Activated naive CD4-positive, alpha-beta T cell treated with anti-CD3 and anti-CD28 coated beads, Interleukin-2, amount 50 U/mL, for 24 hours (primary cell): ENCODE data around the gene FBN3.
A peak's percentile ranks its signal among the peaks of the same experiment; 100 is the strongest.

Experiments
- H3K27ac Mint-ChIP-seq: one replicate; pipeline ENCODE4 v1.8.0; 2021; ENCODE audit warnings: mild to moderate bottlenecking, mixed read lengths
- H3K27me3 Mint-ChIP-seq: one replicate; pipeline ENCODE4 v1.8.0; 2021; ENCODE audit warnings: mixed read lengths
- H3K36me3 Mint-ChIP-seq: one replicate; pipeline ENCODE4 v1.8.0; 2021; ENCODE audit warnings: mixed read lengths
- H3K4me1 Mint-ChIP-seq: one replicate; pipeline ENCODE4 v1.8.0; 2021; ENCODE audit warnings: mixed read lengths
- H3K4me3 Mint-ChIP-seq: one replicate; pipeline ENCODE4 v1.8.0; 2021; ENCODE audit warnings: mild to moderate bottlenecking, mixed read lengths
- H3K9me3 Mint-ChIP-seq: one replicate; pipeline ENCODE4 v1.8.0; 2021; ENCODE audit warnings: mixed read lengths

The FBN3 gene

DNA sequence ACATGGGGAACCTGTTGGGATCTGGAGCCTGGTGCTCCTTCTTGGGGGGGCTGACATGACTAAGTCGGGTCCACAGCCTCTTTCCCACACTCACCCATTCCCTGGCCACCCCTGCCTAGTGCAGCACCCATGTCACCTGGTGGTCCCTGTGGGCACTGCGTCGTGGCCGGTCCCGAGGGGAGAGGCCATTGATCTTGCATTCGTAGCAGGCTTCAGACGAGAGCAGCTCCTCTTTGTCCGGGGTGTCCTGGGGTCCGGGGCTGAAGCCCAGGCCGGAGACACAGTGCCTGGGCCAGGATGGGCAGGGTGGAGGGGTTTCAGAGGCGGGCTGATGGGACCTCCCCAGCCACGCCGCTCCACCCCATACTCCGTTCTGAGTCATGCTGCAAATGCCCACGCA, 77.5 kb downstream of the FBN3 start:
- H3K9me3 Mint-ChIP-seq = peaks cover 14% of the 10 kb centered on the region
- no peaks in the 10 kb centered on the region for H3K27me3 Mint-ChIP-seq
- no peak overlapping the region for H3K27ac Mint-ChIP-seq
- H3K4me1 Mint-ChIP-seq = no peaks in the 10 kb centered on the region
- peaks cover 6% of the 10 kb centered on the region for H3K36me3 Mint-ChIP-seq
- no peak overlapping the region for H3K4me3 Mint-ChIP-seq

DNA sequence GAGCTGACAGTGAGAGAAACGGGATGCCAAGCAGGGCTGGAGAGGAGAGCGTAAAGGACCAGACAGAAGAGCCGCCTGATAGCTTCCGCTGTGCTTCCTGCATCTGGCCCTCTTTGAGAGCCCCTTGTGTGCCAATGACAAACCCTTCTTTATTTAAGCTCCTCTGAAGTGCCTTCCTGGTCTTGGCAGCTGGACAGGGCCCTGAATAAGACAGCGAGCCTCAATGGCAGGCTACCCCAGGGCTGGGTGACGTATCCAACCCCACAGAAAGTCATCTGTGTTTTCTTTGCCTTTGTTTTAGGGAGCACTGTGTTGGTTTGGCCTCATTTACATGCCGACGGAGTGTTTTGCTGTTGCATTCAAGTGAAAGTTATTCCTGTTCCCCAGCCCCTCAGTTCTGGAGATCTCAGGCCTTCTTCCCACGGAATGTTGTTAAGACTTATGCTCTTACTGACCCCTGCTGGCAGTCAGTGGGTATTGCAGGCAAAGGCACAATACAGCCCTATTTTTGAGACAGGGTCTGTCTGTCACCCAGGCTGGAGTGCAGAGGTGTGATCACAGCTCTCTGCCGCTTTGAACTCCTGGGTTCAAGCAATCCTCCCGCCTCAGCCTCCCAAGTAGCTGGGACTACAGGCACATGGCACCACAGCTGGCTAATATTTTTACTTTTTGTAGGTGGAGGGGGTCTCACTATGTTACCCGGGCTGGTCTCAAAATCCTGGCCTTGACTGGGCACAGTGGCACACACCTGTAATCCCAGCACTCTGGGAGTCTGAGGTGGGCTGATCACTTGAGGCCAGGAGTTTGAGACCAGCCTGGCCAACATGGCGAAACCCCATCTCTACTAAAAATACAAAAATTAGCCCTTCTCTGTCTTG, 80.1 kb downstream of the FBN3 start:
- no peak overlapping the region for H3K27ac Mint-ChIP-seq
- H3K4me3 Mint-ChIP-seq = no peak overlapping the region
- peaks cover 6% of the 10 kb centered on the region for H3K36me3 Mint-ChIP-seq
- no peaks in the 10 kb centered on the region for H3K4me1 Mint-ChIP-seq
- H3K27me3 Mint-ChIP-seq = no peaks in the 10 kb centered on the region
- H3K9me3 Mint-ChIP-seq = peaks cover 14% of the 10 kb centered on the region

DNA sequence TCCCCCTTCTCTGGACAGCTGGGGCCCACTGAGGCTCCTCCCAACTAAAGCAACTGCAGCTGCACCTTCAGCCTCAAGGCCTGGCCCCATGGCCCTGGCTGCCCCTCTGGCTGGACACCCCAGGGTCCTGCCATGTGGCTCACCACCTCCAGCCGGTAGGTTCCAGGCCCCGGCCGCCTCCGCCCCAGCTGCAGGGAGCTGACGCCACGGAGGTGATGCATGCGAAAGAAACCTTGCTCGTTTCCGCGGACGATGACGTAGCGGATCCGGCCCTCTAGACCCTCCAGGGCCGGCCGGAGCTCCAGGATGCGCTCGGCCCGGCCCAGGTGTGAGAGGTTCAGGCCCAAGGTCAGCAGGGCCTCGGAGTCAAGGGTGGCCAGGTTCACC, 83.5 kb downstream of the FBN3 start:
- Mint-ChIP-seq H3K4me1 (no peaks in the 10 kb centered on the region), H3K27ac (no peak overlapping the region), H3K9me3 (peaks cover 14% of the 10 kb centered on the region), H3K27me3 (no peaks in the 10 kb centered on the region), H3K36me3 (peaks cover 6% of the 10 kb centered on the region), H3K4me3 (no peak overlapping the region)

- Mint-ChIP-seq H3K4me1 (no peaks in the 10 kb centered on the region), H3K4me3 (no peak overlapping the region), H3K36me3 (peaks cover 4% of the 10 kb centered on the region), H3K9me3 (peaks cover 11% of the 10 kb centered on the region), H3K27me3 (no peaks in the 10 kb centered on the region), H3K27ac (no peak overlapping the region)
Measured at GRCh38 chr19:8064911-8065874, 84.2 kb downstream of the FBN3 start.

DNA sequence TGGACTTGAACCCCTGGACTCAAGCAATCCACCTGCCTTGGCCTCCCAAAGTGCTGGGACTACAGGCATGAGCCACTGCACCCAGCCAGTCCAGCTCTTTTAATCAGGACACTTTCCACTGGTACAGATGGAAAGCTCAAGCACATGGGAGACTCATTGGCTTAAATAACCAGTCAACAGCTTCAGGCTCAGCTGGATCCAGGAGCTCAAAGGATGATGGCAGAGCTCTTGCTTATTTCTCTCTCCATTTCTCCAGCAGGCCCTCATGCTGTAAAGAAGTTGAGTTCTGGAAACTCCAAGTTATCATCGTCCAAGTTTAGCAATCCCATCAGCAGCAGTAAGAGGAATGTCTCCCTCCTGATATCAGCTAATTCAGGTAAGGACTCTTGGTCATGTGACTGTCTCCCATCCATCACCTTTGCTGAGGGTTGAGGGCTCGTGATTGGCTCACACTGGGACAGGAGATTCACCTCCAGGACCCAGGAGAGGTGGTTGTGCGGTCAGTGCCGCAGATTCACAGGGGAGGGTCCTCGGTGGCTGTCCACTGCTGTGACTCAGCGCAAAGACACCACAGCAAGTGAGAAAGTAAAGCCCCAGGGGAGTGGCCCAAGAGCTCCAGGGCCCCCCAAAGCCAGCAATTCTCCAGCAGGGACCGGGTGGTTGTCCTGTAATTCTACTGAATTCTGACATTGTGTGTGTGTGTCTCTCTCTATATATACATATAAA, 91.7 kb downstream of the FBN3 start:
- Mint-ChIP-seq H3K4me1 (no peaks in the 10 kb centered on the region), H3K36me3 (no peaks in the 10 kb centered on the region), H3K27ac (no peak overlapping the region), H3K9me3 (no peaks in the 10 kb centered on the region), H3K27me3 (no peaks in the 10 kb centered on the region), H3K4me3 (no peak overlapping the region)

GRCh38 chr19:8056533-8056932, 92.9 kb downstream of the FBN3 start:
- H3K4me1 Mint-ChIP-seq = peaks cover 8% of the 10 kb centered on the region
- no peak overlapping the region for H3K4me3 Mint-ChIP-seq
- no peaks in the 10 kb centered on the region for H3K9me3 Mint-ChIP-seq
- no peaks in the 10 kb centered on the region for H3K27me3 Mint-ChIP-seq
- no peaks in the 10 kb centered on the region for H3K36me3 Mint-ChIP-seq
- no peak overlapping the region for H3K27ac Mint-ChIP-seq

DNA sequence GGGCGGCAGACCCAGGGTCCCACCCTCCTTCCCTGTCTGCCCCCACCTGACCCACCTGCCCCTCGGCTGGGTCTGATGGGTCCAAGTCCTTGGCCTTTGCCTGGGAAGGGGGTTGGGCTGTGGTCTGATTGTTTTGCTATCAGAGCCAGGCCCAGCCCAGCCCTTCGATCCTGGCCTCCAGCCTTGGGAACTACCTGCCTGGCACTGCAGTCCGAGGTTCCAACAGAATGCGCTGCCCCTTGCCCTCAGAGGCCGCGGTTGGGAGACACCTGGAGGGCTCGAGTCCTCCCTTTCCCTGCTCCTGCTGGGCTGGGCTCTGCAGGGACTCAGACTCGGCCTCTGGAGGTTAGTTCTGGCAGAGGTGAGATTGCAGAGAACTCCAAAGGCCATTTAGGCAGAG, 95.2 kb downstream of the FBN3 start:
- H3K27me3 Mint-ChIP-seq = no peaks in the 10 kb centered on the region
- H3K4me1 Mint-ChIP-seq = peaks cover 14% of the 10 kb centered on the region
- no peaks in the 10 kb centered on the region for H3K9me3 Mint-ChIP-seq
- H3K4me3 Mint-ChIP-seq = no peak overlapping the region
- H3K36me3 Mint-ChIP-seq = no peaks in the 10 kb centered on the region
- H3K27ac Mint-ChIP-seq = no peak overlapping the region

DNA sequence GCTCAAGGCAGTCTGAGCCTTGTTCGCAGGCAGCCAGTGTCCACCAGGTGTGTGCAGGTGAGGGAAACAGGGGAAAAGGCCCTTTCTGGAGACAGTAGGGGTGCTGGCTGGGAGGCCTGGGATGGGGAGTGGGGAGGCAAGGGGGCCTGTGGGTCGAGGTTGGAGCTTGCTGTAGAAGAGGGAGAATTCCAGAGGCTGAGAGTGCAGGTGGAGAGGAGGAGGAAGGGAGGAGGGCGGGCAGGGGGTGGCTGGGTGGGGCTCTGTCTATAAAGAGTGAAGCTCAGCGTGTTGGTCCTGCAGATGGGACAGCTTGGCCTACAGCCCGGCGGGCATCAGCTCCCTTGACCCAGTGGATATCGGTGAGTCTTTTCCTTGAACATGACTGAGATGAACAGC, 96.9 kb downstream of the FBN3 start, which contains the start of gene CCL25:
TSS of gene CCL25 (plus strand) at position 297 of the 396 bp plus-strand sequence. CDS start 290 bp downstream, outside the sequence.
- Mint-ChIP-seq H3K9me3 (no peaks in the 10 kb centered on the region), H3K27ac (peak within 1 kb of the TSS; percentile 0), H3K4me1 (peaks cover 14% of the 10 kb centered on the region), H3K36me3 (peaks cover 1% of the 10 kb centered on the region), H3K4me3 (no peak within 1 kb of the TSS), H3K27me3 (no peaks in the 10 kb centered on the region)

- peaks cover 1% of the 10 kb centered on the region for H3K36me3 Mint-ChIP-seq
- no peak overlapping the region for H3K27ac Mint-ChIP-seq
- peak overlapping the region; percentile 78 for H3K4me3 Mint-ChIP-seq
Measured at GRCh38 chr19:8050274-8051096, 98.9 kb downstream of the FBN3 start.

DNA sequence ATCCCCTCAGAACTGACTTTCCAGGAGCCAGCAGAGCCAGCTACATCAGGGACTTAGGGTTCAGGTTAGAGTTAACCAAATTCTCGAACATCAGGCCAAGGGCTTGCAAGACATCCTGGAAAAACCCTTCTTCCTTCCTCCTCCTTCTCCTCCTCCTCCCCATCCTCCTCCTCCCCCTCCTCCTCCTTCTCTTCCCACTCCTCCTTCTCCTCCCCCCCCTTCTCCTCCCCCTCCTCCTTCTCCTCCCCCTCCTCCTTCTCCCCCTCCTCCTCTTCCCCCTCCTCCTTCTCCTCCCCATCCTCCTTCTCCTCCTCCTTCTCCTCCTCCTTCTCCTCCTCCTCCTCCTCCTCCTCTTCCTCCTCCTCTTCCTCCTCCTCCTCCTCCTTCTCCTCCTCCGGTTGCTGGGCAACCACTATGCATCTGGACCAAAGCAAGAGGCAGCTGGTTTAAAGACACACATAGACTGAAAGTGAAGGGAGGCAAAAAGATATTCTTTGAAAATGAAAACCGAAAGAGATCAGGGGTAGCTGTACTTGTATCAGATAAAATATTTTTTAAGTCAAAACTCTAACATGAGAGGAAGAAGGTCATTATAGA, 102.7 kb downstream of the FBN3 start:
- H3K9me3 Mint-ChIP-seq = no peaks in the 10 kb centered on the region
- peaks cover 7% of the 10 kb centered on the region for H3K4me1 Mint-ChIP-seq
- H3K27ac Mint-ChIP-seq = no peak overlapping the region
- no peak overlapping the region for H3K4me3 Mint-ChIP-seq
- H3K27me3 Mint-ChIP-seq = no peaks in the 10 kb centered on the region
- peaks cover 1% of the 10 kb centered on the region for H3K36me3 Mint-ChIP-seq

More at GRCh38 chr19:8050274-8051096, 98.9 kb downstream of the FBN3 start:
- H3K9me3 Mint-ChIP-seq = no peaks in the 10 kb centered on the region
- H3K27me3 Mint-ChIP-seq = no peaks in the 10 kb centered on the region
- peaks cover 14% of the 10 kb centered on the region for H3K4me1 Mint-ChIP-seq

GRCh38 chr19:8045872-8046568, 103.4 kb downstream of the FBN3 start:
- peaks cover 1% of the 10 kb centered on the region for H3K36me3 Mint-ChIP-seq
- no peak overlapping the region for H3K4me3 Mint-ChIP-seq
- H3K9me3 Mint-ChIP-seq = no peaks in the 10 kb centered on the region
- H3K27me3 Mint-ChIP-seq = no peaks in the 10 kb centered on the region
- no peak overlapping the region for H3K27ac Mint-ChIP-seq
- H3K4me1 Mint-ChIP-seq = peaks cover 6% of the 10 kb centered on the region

- H3K27ac Mint-ChIP-seq = no peak overlapping the region
- H3K4me1 Mint-ChIP-seq = no peaks in the 10 kb centered on the region
- H3K9me3 Mint-ChIP-seq = no peaks in the 10 kb centered on the region
- no peak overlapping the region for H3K4me3 Mint-ChIP-seq
- no peaks in the 10 kb centered on the region for H3K27me3 Mint-ChIP-seq
- peaks cover 1% of the 10 kb centered on the region for H3K36me3 Mint-ChIP-seq
Measured at GRCh38 chr19:8044018-8044417, 105.4 kb downstream of the FBN3 start.

DNA sequence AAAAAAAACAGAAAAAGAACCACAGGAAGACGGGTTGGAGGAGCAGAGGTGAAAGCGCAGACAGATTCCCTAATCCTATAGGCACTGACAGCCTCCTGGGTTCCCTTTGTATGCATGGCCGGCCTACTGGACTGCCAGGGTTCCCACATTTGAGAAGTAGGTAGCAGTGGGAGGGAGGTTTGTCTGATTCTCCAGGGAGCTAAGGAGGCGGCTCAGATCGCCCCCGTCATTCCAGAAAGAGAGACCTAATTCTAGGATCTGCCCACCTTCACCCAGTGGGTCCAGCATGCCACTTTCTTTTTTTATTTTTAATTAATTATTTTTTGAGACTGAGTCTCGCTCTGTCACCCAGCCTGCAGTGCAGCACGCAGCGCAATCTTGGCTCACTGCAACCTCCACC, 106.5 kb downstream of the FBN3 start:
- no peaks in the 10 kb centered on the region for H3K9me3 Mint-ChIP-seq
- H3K27me3 Mint-ChIP-seq = no peaks in the 10 kb centered on the region
- no peak overlapping the region for H3K4me3 Mint-ChIP-seq
- H3K27ac Mint-ChIP-seq = no peak overlapping the region
- H3K4me1 Mint-ChIP-seq = no peaks in the 10 kb centered on the region
- H3K36me3 Mint-ChIP-seq = no peaks in the 10 kb centered on the region

DNA sequence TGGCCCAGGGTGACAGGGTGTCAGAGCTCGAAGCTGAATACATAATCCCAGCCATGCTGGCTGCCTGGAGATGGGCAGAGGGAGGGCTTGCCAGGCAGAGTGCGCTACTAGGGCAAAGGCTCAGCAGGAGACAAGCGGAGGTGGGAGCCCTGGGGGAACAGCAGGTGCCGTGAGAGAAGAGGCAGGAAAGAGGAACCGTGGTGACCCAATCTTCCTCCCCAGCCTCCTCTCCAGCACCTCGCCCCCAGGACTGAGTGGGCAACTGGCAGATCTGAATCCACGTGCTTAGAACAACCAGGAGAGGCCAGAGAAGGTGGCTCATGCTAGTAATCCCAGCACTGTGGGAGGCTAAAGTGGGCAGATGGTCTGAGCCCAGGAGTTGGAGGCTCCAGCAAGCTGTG, 107.9 kb downstream of the FBN3 start:
- Mint-ChIP-seq H3K9me3 (no peaks in the 10 kb centered on the region), H3K27me3 (peaks cover 3% of the 10 kb centered on the region), H3K4me3 (no peak overlapping the region), H3K27ac (no peak overlapping the region), H3K36me3 (no peaks in the 10 kb centered on the region), H3K4me1 (no peaks in the 10 kb centered on the region)
